HL-60 (cell line): ENCODE data around the gene MAML1.

Source experiments
- DNase-seq, 2 experiments: peaks; one replicate each; pipeline ENCODE4 v3.0.0-alpha.2; 2010 to 2020; ENCODE audit warnings: low read depth in 1 of 2, low spot score in 1 of 2
- H3K27ac ChIP-seq: fragments of 250-450 bp; sonication (Bioruptor Pico); replicated peaks from 2 replicates; pipeline ENCODE4 v1.5.1; 2020; ENCODE audit warnings: mild to moderate bottlenecking, moderate library complexity
- H3K27me3 ChIP-seq: fragments of 250-450 bp; sonication (Bioruptor Pico); 2 replicates; pipeline ENCODE4 v1.5.1; 2021; ENCODE audit warnings: mild to moderate bottlenecking, moderate library complexity; ENCODE audit not compliant: insufficient read depth, poor library complexity, severe bottlenecking
- H3K4me3 ChIP-seq: replicated peaks from 2 replicates; pipeline ENCODE4 v1.5.1; 2011; ENCODE audit warnings: mild to moderate bottlenecking, control low read depth, low read length; ENCODE audit not compliant: insufficient read depth
- GABPA ChIP-seq: IDR thresholded peaks from 2 replicates; pipeline ENCODE4 v1.6.1; 2012; ENCODE audit warnings: low read depth
- POLR2AphosphoS5 ChIP-seq: IDR thresholded peaks from 2 replicates; pipeline ENCODE4 v1.6.1; 2012; ENCODE audit warnings: low read depth
- SPI1 ChIP-seq: IDR thresholded peaks from 2 replicates; pipeline ENCODE4 v1.6.1; 2012; ENCODE audit warnings: low read depth, mild to moderate bottlenecking, borderline replicate concordance
- TF ChIP-seq, protein P1 (sequence below): IDR thresholded peaks from one replicate; pipeline ENCODE4 v1.5.1; 2011; ENCODE audit warnings: low read length, control low read depth, inconsistent platforms; ENCODE audit not compliant: insufficient read depth
- TF ChIP-seq, protein P2 (sequence below): IDR thresholded peaks from 2 replicates; pipeline ENCODE4 v1.6.1; 2012; ENCODE audit warnings: low read depth; ENCODE audit not compliant: insufficient replicate concordance

The MAML1 gene

DNA sequence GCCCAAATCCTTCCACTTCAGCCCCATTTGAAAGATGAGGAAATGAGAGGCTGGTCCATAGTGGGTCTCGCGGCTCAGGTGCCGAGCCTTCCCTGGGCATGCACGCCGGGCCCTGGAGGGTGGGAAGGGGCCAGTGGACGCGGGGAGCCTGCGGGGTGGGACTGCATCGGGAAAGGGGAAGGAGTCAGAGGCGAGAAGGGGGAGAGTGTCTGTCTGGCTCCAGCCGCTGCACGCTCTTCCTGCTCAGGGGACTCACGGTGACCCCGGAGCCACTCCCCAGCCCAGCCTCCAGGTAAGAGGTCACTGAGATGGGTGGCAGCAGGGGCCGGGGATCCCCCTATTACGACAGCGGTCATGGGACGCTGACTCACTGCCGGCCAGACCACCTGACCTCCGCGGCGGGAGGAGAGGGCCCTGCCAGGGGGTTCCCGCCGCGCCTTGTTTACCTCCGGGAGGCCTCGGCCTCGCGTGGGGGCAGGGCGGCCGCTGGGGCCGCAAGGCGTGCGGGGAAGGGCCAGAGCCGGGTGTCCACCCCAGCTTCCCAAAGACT lies 86.2 kb downstream of the MAML1 start:
- TF ChIP-seq, protein P1, sequence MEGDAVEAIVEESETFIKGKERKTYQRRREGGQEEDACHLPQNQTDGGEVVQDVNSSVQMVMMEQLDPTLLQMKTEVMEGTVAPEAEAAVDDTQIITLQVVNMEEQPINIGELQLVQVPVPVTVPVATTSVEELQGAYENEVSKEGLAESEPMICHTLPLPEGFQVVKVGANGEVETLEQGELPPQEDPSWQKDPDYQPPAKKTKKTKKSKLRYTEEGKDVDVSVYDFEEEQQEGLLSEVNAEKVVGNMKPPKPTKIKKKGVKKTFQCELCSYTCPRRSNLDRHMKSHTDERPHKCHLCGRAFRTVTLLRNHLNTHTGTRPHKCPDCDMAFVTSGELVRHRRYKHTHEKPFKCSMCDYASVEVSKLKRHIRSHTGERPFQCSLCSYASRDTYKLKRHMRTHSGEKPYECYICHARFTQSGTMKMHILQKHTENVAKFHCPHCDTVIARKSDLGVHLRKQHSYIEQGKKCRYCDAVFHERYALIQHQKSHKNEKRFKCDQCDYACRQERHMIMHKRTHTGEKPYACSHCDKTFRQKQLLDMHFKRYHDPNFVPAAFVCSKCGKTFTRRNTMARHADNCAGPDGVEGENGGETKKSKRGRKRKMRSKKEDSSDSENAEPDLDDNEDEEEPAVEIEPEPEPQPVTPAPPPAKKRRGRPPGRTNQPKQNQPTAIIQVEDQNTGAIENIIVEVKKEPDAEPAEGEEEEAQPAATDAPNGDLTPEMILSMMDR, result no peak
- TF ChIP-seq, protein P2, sequence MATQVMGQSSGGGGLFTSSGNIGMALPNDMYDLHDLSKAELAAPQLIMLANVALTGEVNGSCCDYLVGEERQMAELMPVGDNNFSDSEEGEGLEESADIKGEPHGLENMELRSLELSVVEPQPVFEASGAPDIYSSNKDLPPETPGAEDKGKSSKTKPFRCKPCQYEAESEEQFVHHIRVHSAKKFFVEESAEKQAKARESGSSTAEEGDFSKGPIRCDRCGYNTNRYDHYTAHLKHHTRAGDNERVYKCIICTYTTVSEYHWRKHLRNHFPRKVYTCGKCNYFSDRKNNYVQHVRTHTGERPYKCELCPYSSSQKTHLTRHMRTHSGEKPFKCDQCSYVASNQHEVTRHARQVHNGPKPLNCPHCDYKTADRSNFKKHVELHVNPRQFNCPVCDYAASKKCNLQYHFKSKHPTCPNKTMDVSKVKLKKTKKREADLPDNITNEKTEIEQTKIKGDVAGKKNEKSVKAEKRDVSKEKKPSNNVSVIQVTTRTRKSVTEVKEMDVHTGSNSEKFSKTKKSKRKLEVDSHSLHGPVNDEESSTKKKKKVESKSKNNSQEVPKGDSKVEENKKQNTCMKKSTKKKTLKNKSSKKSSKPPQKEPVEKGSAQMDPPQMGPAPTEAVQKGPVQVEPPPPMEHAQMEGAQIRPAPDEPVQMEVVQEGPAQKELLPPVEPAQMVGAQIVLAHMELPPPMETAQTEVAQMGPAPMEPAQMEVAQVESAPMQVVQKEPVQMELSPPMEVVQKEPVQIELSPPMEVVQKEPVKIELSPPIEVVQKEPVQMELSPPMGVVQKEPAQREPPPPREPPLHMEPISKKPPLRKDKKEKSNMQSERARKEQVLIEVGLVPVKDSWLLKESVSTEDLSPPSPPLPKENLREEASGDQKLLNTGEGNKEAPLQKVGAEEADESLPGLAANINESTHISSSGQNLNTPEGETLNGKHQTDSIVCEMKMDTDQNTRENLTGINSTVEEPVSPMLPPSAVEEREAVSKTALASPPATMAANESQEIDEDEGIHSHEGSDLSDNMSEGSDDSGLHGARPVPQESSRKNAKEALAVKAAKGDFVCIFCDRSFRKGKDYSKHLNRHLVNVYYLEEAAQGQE, result no peak
- TF ChIP-seq GABPA (no peak), POLR2AphosphoS5 (no peak; the same call in 1 of the 2 replicates), SPI1 (no peak)
- DNase-seq, result peak; percentile 91 to 97
- Histone ChIP-seq H3K27ac (peak overlapping the region; percentile 89), H3K27me3 (no peaks in the 10 kb centered on the region), H3K4me3 (peak overlapping the region; percentile 19)

- DNase-seq, result peak in 1 of 2 experiments; percentile 58
- H3K4me3 ChIP-seq, result no peak overlapping the region
- H3K27me3 ChIP-seq, result no peaks in the 10 kb centered on the region
- TF ChIP-seq GABPA (no peak), SPI1 (no peak), POLR2AphosphoS5 (no peak; the same call in 1 of the 2 replicates)
- TF ChIP-seq, protein P1, result no peak
- TF ChIP-seq, protein P2, result no peak
- peak overlapping the region; percentile 89 for H3K27ac ChIP-seq
Measured at GRCh38 chr5:179819296-179820126, 86.9 kb downstream of the MAML1 start.

- H3K27ac ChIP-seq, result peak overlapping the region; percentile 89
- no peaks in the 10 kb centered on the region for H3K27me3 ChIP-seq
- no peak for DNase-seq
- TF ChIP-seq GABPA (no peak), POLR2AphosphoS5 (no peak), SPI1 (no peak)
- TF ChIP-seq, protein P2, result no peak
- TF ChIP-seq, protein P1, result no peak
- H3K4me3 ChIP-seq, result peak overlapping the region; percentile 88
Measured at GRCh38 chr5:179820127-179820482, 87.5 kb downstream of the MAML1 start.
